Measurements from ENCODE around the gene RIMKLA. TPM values are rescaled to one million over a fixed set of nuclear protein-coding genes. Genes with fewer than 3 reads are reported as not detected.

RIMKLA gene
- total RNA-seq, 1 donor from 2014 or later, result 4.8 TPM

Other genes with a start within 250 kb of the RIMKLA start
- gene GUCA2B, start 227.4 kb upstream of the RIMKLA start, total RNA-seq (ENCODE audit: insufficient read depth, low replicate concordance), result not detected
- gene GUCA2A, start 216.0 kb upstream of the RIMKLA start, total RNA-seq (ENCODE audit: insufficient read depth, low replicate concordance), result not detected
- 29.4 TPM for gene FOXJ3, start 45.6 kb upstream of the RIMKLA start, total RNA-seq (ENCODE audit: insufficient read depth, low replicate concordance)
- not detected for gene ZMYND12, start 75.2 kb downstream of the RIMKLA start, total RNA-seq (ENCODE audit: insufficient read depth, low replicate concordance)
- gene PPCS, start 75.8 kb downstream of the RIMKLA start, total RNA-seq (ENCODE audit: insufficient read depth, low replicate concordance), result 89.1 TPM
- 7.5 TPM for gene CCDC30, start 82.5 kb downstream of the RIMKLA start, total RNA-seq (ENCODE audit: insufficient read depth, low replicate concordance)